Fibroblast of lung (primary cell): ENCODE measurements around the gene ZNF593OS.

Source experiments
- EZH2 ChIP-seq: IDR thresholded peaks from 2 replicates; pipeline ENCODE4 v1.5.1; 2012; ENCODE audit warnings: low read length, control low read depth, mild to moderate bottlenecking; ENCODE audit errors: missing control alignments
- TF ChIP-seq, protein P1 (sequence below), 2 donors: IDR thresholded peaks in 1 of 2; conservative IDR thresholded peaks in 1 of 2; 1 replicate in 1 of 2; 2 replicates in 1 of 2; pipeline ENCODE4 v1.5.1; 2011 to 2012; ENCODE audit warnings: low read length in 2 of 2, control low read depth in 1 of 2, inconsistent platforms in 1 of 2, low read depth in 1 of 2, mild to moderate bottlenecking in 1 of 2

GRCh38 chr1:26138974-26139558 is 32.6 kb downstream of the ZNF593OS start:
- TF ChIP-seq, protein P1, sequence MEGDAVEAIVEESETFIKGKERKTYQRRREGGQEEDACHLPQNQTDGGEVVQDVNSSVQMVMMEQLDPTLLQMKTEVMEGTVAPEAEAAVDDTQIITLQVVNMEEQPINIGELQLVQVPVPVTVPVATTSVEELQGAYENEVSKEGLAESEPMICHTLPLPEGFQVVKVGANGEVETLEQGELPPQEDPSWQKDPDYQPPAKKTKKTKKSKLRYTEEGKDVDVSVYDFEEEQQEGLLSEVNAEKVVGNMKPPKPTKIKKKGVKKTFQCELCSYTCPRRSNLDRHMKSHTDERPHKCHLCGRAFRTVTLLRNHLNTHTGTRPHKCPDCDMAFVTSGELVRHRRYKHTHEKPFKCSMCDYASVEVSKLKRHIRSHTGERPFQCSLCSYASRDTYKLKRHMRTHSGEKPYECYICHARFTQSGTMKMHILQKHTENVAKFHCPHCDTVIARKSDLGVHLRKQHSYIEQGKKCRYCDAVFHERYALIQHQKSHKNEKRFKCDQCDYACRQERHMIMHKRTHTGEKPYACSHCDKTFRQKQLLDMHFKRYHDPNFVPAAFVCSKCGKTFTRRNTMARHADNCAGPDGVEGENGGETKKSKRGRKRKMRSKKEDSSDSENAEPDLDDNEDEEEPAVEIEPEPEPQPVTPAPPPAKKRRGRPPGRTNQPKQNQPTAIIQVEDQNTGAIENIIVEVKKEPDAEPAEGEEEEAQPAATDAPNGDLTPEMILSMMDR (conservative IDR thresholded peaks at IDR 0.05 in 1 of 2, IDR thresholded peaks at IDR 0.05 in 1 of 2; ENCODE audit: low read depth in 1 of 2, low read length in 2 of 2): no peak
- no peak for TF ChIP-seq EZH2
